IMR-90 (cell line): ENCODE data around the gene ABCA8. TPM values are rescaled to one million over a fixed set of nuclear protein-coding genes. Genes with fewer than 3 reads are reported as not detected.

Source experiments
- ATAC-seq: fragments of 200-7000 bp; cut with Tn5 transposase; 2 replicates; pipeline ENCODE4 v1.9.1; 2020; ENCODE audit warnings: low read depth, mild to moderate bottlenecking, moderate library complexity
- BruUV-seq: library from RNA; stranded (reverse); fragments of 400-500 nt; replicated peaks from 2 replicates; lab custom pipeline; 2021; lab: Mats Ljungman, UMichigan
- CTCF ChIA-PET: fragments of 300-600 bp; formaldehyde crosslinking; extraction: SDS; loops from one replicate; lab custom pipeline; 2021; ENCODE audit warnings: antibody characterized with exemption; lab: Yijun Ruan, JAX
- POLR2A ChIA-PET: fragments of 300-600 bp; sonication (Branson Sonifier 250); formaldehyde crosslinking; loops from one replicate; lab custom pipeline; 2022; ENCODE audit warnings: antibody characterized with exemption; ENCODE audit not compliant: unreplicated experiment; lab: Charles Lee
- DNase-seq: peaks from one replicate; pipeline ENCODE4 v3.0.0; 2013
- H2AFZ ChIP-seq: replicated peaks from 2 replicates; pipeline ENCODE3; 2013; ENCODE audit warnings: low read length, mild to moderate bottlenecking; ENCODE audit not compliant: poor library complexity
- H2AK5ac ChIP-seq: 2 replicates; pipeline ENCODE4 v1.6.1; 2013; ENCODE audit warnings: low read depth, low read length, inconsistent platforms
- H2AK9ac ChIP-seq: replicated peaks from 2 replicates; pipeline ENCODE3; 2013; ENCODE audit warnings: mild to moderate bottlenecking, low read depth, low read length, moderate library complexity; ENCODE audit not compliant: poor library complexity
- H2BK120ac ChIP-seq: 2 replicates; pipeline ENCODE4 v1.6.1; 2013; ENCODE audit warnings: low read depth, low read length, inconsistent platforms
- H2BK15ac ChIP-seq: 3 replicates; pipeline ENCODE4 v1.6.1; 2013; ENCODE audit warnings: low read depth, low read length, inconsistent platforms
- H2BK20ac ChIP-seq: 2 replicates; pipeline ENCODE4 v1.6.1; 2013; ENCODE audit warnings: low read depth, mild to moderate bottlenecking, inconsistent platforms, low read length, moderate library complexity
- H2BK5ac ChIP-seq: 2 replicates; pipeline ENCODE4 v1.6.1; 2013; ENCODE audit warnings: mild to moderate bottlenecking, low read depth, low read length, inconsistent platforms; ENCODE audit not compliant: poor library complexity, severe bottlenecking
- H3K14ac ChIP-seq: replicated peaks from 2 replicates; pipeline ENCODE4 v1.6.1; 2013; ENCODE audit warnings: low read depth, low read length, inconsistent platforms
- H3K18ac ChIP-seq: 2 replicates; pipeline ENCODE4 v1.6.1; 2013; ENCODE audit warnings: low read depth, low read length, control low read depth
- H3K23ac ChIP-seq: 2 replicates; pipeline ENCODE4 v1.6.1; 2013; ENCODE audit warnings: low read depth, low read length, inconsistent platforms
- H3K27ac ChIP-seq: 2 replicates; pipeline ENCODE4 v1.5.1; 2013; ENCODE audit warnings: mild to moderate bottlenecking, control low read depth, low read length; ENCODE audit not compliant: insufficient read depth
- H3K27me3 ChIP-seq: 2 replicates; pipeline ENCODE4 v1.6.1; 2013; ENCODE audit warnings: low read length; ENCODE audit not compliant: control insufficient read depth, insufficient read depth
- H3K36me3 ChIP-seq: 2 replicates; pipeline ENCODE4 v1.6.1; 2013; ENCODE audit warnings: low read length, mixed read lengths; ENCODE audit not compliant: control insufficient read depth, insufficient read depth
- H3K4ac ChIP-seq: 2 replicates; pipeline ENCODE4 v1.6.1; 2013; ENCODE audit warnings: low read depth, low read length, inconsistent platforms
- H3K4me1 ChIP-seq: 2 replicates; pipeline ENCODE4 v1.6.1; 2013; ENCODE audit warnings: low read length, mixed read lengths; ENCODE audit not compliant: control insufficient read depth, insufficient read depth
- H3K4me2 ChIP-seq: 2 replicates; pipeline ENCODE4 v1.6.1; 2013; ENCODE audit warnings: low read depth, mild to moderate bottlenecking, control low read depth, low read length, moderate library complexity
- H3K4me3 ChIP-seq: 2 replicates; pipeline ENCODE4 v1.5.1; 2013; ENCODE audit warnings: low read depth, mild to moderate bottlenecking, control low read depth, low read length, moderate library complexity; ENCODE audit not compliant: insufficient read depth
- H3K56ac ChIP-seq: 2 replicates; pipeline ENCODE4 v1.6.1; 2013; ENCODE audit warnings: low read length, inconsistent platforms; ENCODE audit not compliant: insufficient read depth; ENCODE audit errors: extremely low read depth
- H3K79me1 ChIP-seq, 2 experiments: 2 replicates each; pipeline ENCODE4 v1.6.1; 2013; ENCODE audit warnings: low read length in 2 of 2, inconsistent platforms in 1 of 2, low read depth in 1 of 2
- H3K9ac ChIP-seq: 2 replicates; pipeline ENCODE4 v1.6.1; 2013; ENCODE audit warnings: low read depth, low read length, control low read depth
- H3K9me1 ChIP-seq: 2 replicates; pipeline ENCODE4 v1.6.1; 2013; ENCODE audit warnings: low read length, inconsistent platforms; ENCODE audit not compliant: insufficient read depth
- H3K9me3 ChIP-seq: 2 replicates; pipeline ENCODE4 v1.6.1; 2013; ENCODE audit warnings: low read length; ENCODE audit not compliant: control insufficient read depth, insufficient read depth
- H4K20me1 ChIP-seq: 2 replicates; pipeline ENCODE4 v1.6.1; 2013; ENCODE audit warnings: low read length, inconsistent platforms; ENCODE audit not compliant: insufficient read depth
- H4K5ac ChIP-seq: 2 replicates; pipeline ENCODE4 v1.6.1; 2013; ENCODE audit warnings: mild to moderate bottlenecking, low read depth, low read length, control low read depth
- H4K8ac ChIP-seq, 2 experiments: 2 replicates each; pipeline ENCODE4 v1.6.1; 2013; ENCODE audit warnings: low read depth in 2 of 2, low read length in 2 of 2, control low read depth in 1 of 2, inconsistent platforms in 1 of 2
- H4K91ac ChIP-seq: 2 replicates; pipeline ENCODE4 v1.6.1; 2013; ENCODE audit warnings: low read depth, low read length, inconsistent platforms; ENCODE audit not compliant: insufficient read depth
- BHLHE40 ChIP-seq: fragments of 150-350 bp; IDR thresholded peaks from 2 replicates; pipeline ENCODE4 v1.6.1; 2016; ENCODE audit warnings: mild to moderate bottlenecking, low read depth, low read length
- CEBPB ChIP-seq: IDR thresholded peaks from 2 replicates; pipeline ENCODE4 v1.6.1; 2012; ENCODE audit warnings: low read depth, low read length, improper control_type of control experiment
- CHD1 ChIP-seq: IDR thresholded peaks from 2 replicates; pipeline ENCODE4 v1.6.1; 2012; ENCODE audit warnings: low read depth, low read length, improper control_type of control experiment
- CTCF ChIP-seq: conservative IDR thresholded peaks from 2 replicates; pipeline ENCODE4 v1.5.1; 2012; ENCODE audit warnings: mild to moderate bottlenecking, low read depth, low read length, improper control_type of control experiment
- FOS ChIP-seq: fragments of 150-350 bp; IDR thresholded peaks from 2 replicates; pipeline ENCODE4 v1.6.1; 2016; ENCODE audit warnings: low read depth, low read length
- MAFK ChIP-seq: IDR thresholded peaks from 2 replicates; pipeline ENCODE4 v1.6.1; 2012; ENCODE audit warnings: low read depth, low read length, improper control_type of control experiment
- MXI1 ChIP-seq: IDR thresholded peaks from 2 replicates; pipeline ENCODE4 v1.6.1; 2012; ENCODE audit warnings: low read depth, mild to moderate bottlenecking, low read length, moderate library complexity, borderline replicate concordance
- RAD21 ChIP-seq: IDR thresholded peaks from 2 replicates; pipeline ENCODE4 v1.6.1; 2012; ENCODE audit warnings: low read length, improper control_type of control experiment
- RCOR1 ChIP-seq: IDR thresholded peaks from 2 replicates; pipeline ENCODE4 v1.6.1; 2012; ENCODE audit warnings: mild to moderate bottlenecking, low read length, improper control_type of control experiment; ENCODE audit not compliant: insufficient replicate concordance
- USF2 ChIP-seq: fragments of 150-350 bp; IDR thresholded peaks from 2 replicates; pipeline ENCODE4 v1.6.1; 2017; ENCODE audit warnings: mild to moderate bottlenecking, antibody characterized with exemption, low read length, low read depth
- WGBS, 2 experiments: methylation state at CpG; one replicate each; pipeline versions ENCODE4 v1.1.5 to v1.1.7; 2013; ENCODE audit warnings: missing lambda C conversion rate in 2 of 2; ENCODE audit not compliant: insufficient read length in 1 of 2; ENCODE audit errors: extremely low coverage in 2 of 2; 5-methylcytosine and 5-hydroxymethylcytosine counted together
- dilution Hi-C: fragments of 300-500 bp; cut with HindIII; formaldehyde crosslinking; loops from one replicate; pipeline ENCODE4 v1.14.3; 2018; ENCODE audit warnings: low sequenced_read_pairs; ENCODE audit not compliant: unreplicated experiment
- in situ Hi-C: fragments of 300-500 bp; cut with MboI; formaldehyde crosslinking; loops from 3 replicates; pipeline ENCODE4 v1.14.3; 2019; ENCODE audit warnings: low sequenced_read_pairs, inconsistent platforms, mixed read lengths
- intact Hi-C: fragments of 100-400 bp; cut with micrococcal nuclease; formaldehyde crosslinking; loops from 2 replicates; pipeline ENCODE4 v1.10.0; 2022
- polyA plus RNA-seq, 3 experiments: library from polyadenylated mRNA; depleted of rRNA; stranded (reverse); fragments of >200 nt; gene quantifications; 2 replicates each; pipeline ENCODE4 v1.2.3, GENCODE V29; 2012; ENCODE audit warnings: low replicate concordance in 1 of 3
- total RNA-seq: library from RNA; depleted of rRNA; stranded (reverse); fragments of >200 nt; gene quantifications from 2 replicates; pipeline ENCODE4 v1.2.3, GENCODE V29; 2012

Gene ABCA8
- total and polyA plus RNA-seq, 2 of the 4 experiments (the other 2 are of a cell fraction), result 1.8 TPM

DNA sequence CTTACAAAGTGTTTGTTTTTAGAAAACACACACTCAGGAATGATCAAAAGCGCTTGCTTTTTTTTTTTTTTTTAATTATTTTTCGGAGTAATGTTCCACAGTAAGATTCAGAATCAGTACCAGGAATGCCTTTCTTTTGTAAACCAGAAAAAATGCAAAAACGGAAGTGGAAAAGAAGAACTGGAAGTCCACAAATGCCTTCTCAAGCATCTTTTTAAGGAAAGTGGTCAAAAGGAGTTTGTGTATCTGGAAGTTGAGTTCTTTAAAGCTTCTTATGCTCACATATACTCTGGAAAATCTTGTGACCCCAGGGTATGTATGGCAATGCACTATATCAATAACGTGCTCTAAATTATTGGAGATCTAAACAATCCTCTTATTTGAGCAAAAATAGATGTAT is 126.0 kb downstream of the ABCA8 start:
- TF ChIP-seq FOS (no peak), RAD21 (no peak), MAFK (no peak), RCOR1 (no peak), CEBPB (no peak), CTCF (no peak), CHD1 (no peak), USF2 (no peak), MXI1 (no peak), BHLHE40 (no peak)

More for the DNA sequence above, 126.0 kb downstream of the ABCA8 start:
- in situ Hi-C loops (no loop called here), intact Hi-C loops (no loop called here), dilution Hi-C loops (no loop called here)
- no peak overlapping the region for H2BK15ac ChIP-seq
- WGBS, 2 experiments, result no CpG with 5 or more reads among the region's 4 CpGs
- no peak overlapping the region for H2BK120ac ChIP-seq
- H3K4ac ChIP-seq, result no peak overlapping the region
- H3K9ac ChIP-seq, result no peak overlapping the region
- no peak overlapping the region for H3K27ac ChIP-seq
- no TSS peak for BruUV-seq
- no peak overlapping the region for H3K14ac ChIP-seq
- H4K20me1 ChIP-seq, result no peaks in the 10 kb centered on the region
- POLR2A ChIA-PET, result no interaction called here
- H2AFZ ChIP-seq, result no peak overlapping the region
- no peak overlapping the region for H4K91ac ChIP-seq
- no peak for DNase-seq
- H2AK9ac ChIP-seq, result no peak overlapping the region
- no peaks in the 10 kb centered on the region for H3K9me1 ChIP-seq
- H3K56ac ChIP-seq, result no peak overlapping the region
- H2BK5ac ChIP-seq, result no peak overlapping the region
- CTCF ChIA-PET, result interaction anchor here (0.6 kb wide), 1 partner anchor 102 kb away, joined by 4 read pairs; no protein-coding TSS in a partner anchor
- H3K9me3 ChIP-seq, result no peaks in the 10 kb centered on the region
- peaks cover 2% of the 10 kb centered on the region; the same call in 1 of the 2 replicates for H3K4me1 ChIP-seq
- H2BK20ac ChIP-seq, result no peak overlapping the region
- H3K23ac ChIP-seq, result no peak overlapping the region
- H3K36me3 ChIP-seq, result no peaks in the 10 kb centered on the region
- no peak overlapping the region for H4K5ac ChIP-seq
- H4K8ac ChIP-seq, result no peak overlapping the region
- H3K79me1 ChIP-seq, result no peaks in the 10 kb centered on the region
- H3K4me2 ChIP-seq, result no peak overlapping the region
- no peak overlapping the region for H3K18ac ChIP-seq
- H3K27me3 ChIP-seq, result no peaks in the 10 kb centered on the region
- no peak overlapping the region for H2AK5ac ChIP-seq
- no peak for ATAC-seq
- no peak overlapping the region for H3K4me3 ChIP-seq
